Measurements from ENCODE around the gene YY1.

DNA sequence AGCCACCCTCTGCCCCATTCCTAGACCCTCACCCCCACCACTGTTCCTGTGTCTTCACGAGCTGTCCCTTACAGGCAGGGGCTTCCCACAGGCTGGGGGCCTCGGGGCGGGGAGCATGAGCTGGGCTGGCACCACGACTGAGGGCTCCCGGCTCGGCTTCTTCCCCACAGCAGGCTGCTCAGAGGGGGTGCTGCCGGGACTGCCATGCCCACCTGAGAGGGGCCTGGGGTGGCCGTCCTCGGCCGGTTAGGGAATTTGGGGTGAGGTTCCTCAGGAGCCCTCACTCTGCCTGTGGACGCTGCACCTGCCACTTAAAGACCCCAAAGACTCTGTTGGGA is 91.0 kb downstream of the YY1 start:
- TF ChIP-seq EZH2phosphoT487 (IDR thresholded peaks at IDR 0.05; ENCODE audit: insufficient read depth, low read depth): no peak
- TF ChIP-seq EZH2 (IDR thresholded peaks at IDR 0.05; ENCODE audit: insufficient read depth, poor library complexity, severe bottlenecking): no peak

Measured in GM23248 (cell line).